NK-92 (cell line): ENCODE measurements around the gene PRR15L.
A peak's percentile ranks its signal among the peaks of the same experiment; 100 is the strongest.
"Not testable (repeated sequence)": the region's sequence is repeated elsewhere in the genome, so short reads cannot be mapped to it uniquely, and the experiment has no call there.

Source experiments
- DNase-seq: peaks from one replicate; lab custom pipeline; 2025; ENCODE audit not compliant: unreplicated experiment; lab: John Stamatoyannopoulos, UW

Gene PRR15L

GRCh38 chr17:47989159-47989558, 31.5 kb upstream of the PRR15L start:
- DNase-seq: no peak

GRCh38 chr17:47988445-47988844, 30.8 kb upstream of the PRR15L start:
- DNase-seq: not testable (repeated sequence)

- no peak for DNase-seq
Observed at GRCh38 chr17:47987240-47987835, 29.7 kb upstream of the PRR15L start.

- DNase-seq: no peak
Observed at GRCh38 chr17:47986520-47986919, 28.8 kb upstream of the PRR15L start.

- DNase-seq: no peak
Observed at GRCh38 chr17:47983492-47984223, 26.0 kb upstream of the PRR15L start.

- DNase-seq: no peak
Observed at GRCh38 chr17:47982645-47983390, 25.1 kb upstream of the PRR15L start.

- no peak for DNase-seq
Observed at GRCh38 chr17:47982091-47982617, 24.5 kb upstream of the PRR15L start.

GRCh38 chr17:47981462-47981861, 23.8 kb upstream of the PRR15L start:
- DNase-seq: no peak

- DNase-seq: no peak
Observed at GRCh38 chr17:47980541-47980940, 22.9 kb upstream of the PRR15L start.

GRCh38 chr17:47978324-47978723, 20.6 kb upstream of the PRR15L start:
- DNase-seq: no peak

- no peak for DNase-seq
Observed at GRCh38 chr17:47975823-47976205, 18.1 kb upstream of the PRR15L start.

- DNase-seq: no peak
Observed at GRCh38 chr17:47975189-47975822, 17.6 kb upstream of the PRR15L start.

- DNase-seq: no peak
Observed at GRCh38 chr17:47973541-47973940, 15.9 kb upstream of the PRR15L start.

- DNase-seq: peak; percentile 87
Observed at GRCh38 chr17:47970725-47971499, 13.2 kb upstream of the PRR15L start, which contains the start of gene CDK5RAP3. CDK5RAP3 (plus strand) TSS chr17:47971113; CDS start chr17:47971147, 34 bp downstream.

- no peak for DNase-seq
Observed at GRCh38 chr17:47969930-47970724, 12.4 kb upstream of the PRR15L start.

- no peak for DNase-seq
Observed at GRCh38 chr17:47968836-47969235, 11.2 kb upstream of the PRR15L start.

- DNase-seq: no peak
Observed at GRCh38 chr17:47967607-47968252, 10.0 kb upstream of the PRR15L start.

- DNase-seq: no peak
Observed at GRCh38 chr17:47966079-47966519, 8.4 kb upstream of the PRR15L start.

GRCh38 chr17:47964856-47965255, 7.2 kb upstream of the PRR15L start:
- DNase-seq: no peak
